ENCODE results near the gene ADCYAP1R1.
"Not testable (repeated sequence)": the region's sequence is repeated elsewhere in the genome, so short reads cannot be mapped to it uniquely, and the experiment has no call there.

Gene ADCYAP1R1

GRCh38 chr7:31146030-31146429, 93.9 kb downstream of the ADCYAP1R1 start:
- no peak for DNase-seq

GRCh38 chr7:31146538-31146937, 94.4 kb downstream of the ADCYAP1R1 start:
- DNase-seq, result no peak

GRCh38 chr7:31151849-31152248, 99.7 kb downstream of the ADCYAP1R1 start:
- no peak for DNase-seq

GRCh38 chr7:31153318-31153717, 101.2 kb downstream of the ADCYAP1R1 start:
- not testable (repeated sequence) for DNase-seq

GRCh38 chr7:31160941-31161340, 108.8 kb downstream of the ADCYAP1R1 start:
- DNase-seq, result no peak
